Stimulated activated memory B cell treated with anti-CD40 and anti-IgM and Interleukin-4, amounts not matched to agents 10 μg/mL and 1 μg/mL and 100 μg/mL, for 72 hours (primary cell): Measurements from ENCODE around the gene MNS1.
A peak's percentile ranks its signal among the peaks of the same experiment; 100 is the strongest.
"Not testable (repeated sequence)": the region's sequence is repeated elsewhere in the genome, so short reads cannot be mapped to it uniquely, and the experiment has no call there.

Experiments
- ATAC-seq: fragments of 150-1000 bp; cut with Tn5 transposase; 2 replicates; pipeline ENCODE4 v1.10.0; 2021
- H3K27ac Mint-ChIP-seq: one replicate; pipeline ENCODE4 v1.8.0; 2022; ENCODE audit warnings: mild to moderate bottlenecking, mixed read lengths
- H3K27me3 Mint-ChIP-seq: one replicate; pipeline ENCODE4 v1.8.0; 2022; ENCODE audit warnings: mixed read lengths
- H3K36me3 Mint-ChIP-seq: one replicate; pipeline ENCODE4 v1.8.0; 2022; ENCODE audit warnings: mixed read lengths
- H3K4me1 Mint-ChIP-seq: one replicate; pipeline ENCODE4 v1.8.0; 2022; ENCODE audit warnings: mixed read lengths
- H3K4me3 Mint-ChIP-seq: one replicate; pipeline ENCODE4 v1.8.0; 2022; ENCODE audit warnings: mild to moderate bottlenecking, moderate library complexity, mixed read lengths
- H3K9me3 Mint-ChIP-seq: one replicate; pipeline ENCODE4 v1.8.0; 2022; ENCODE audit warnings: mixed read lengths

MNS1 gene, protein sequence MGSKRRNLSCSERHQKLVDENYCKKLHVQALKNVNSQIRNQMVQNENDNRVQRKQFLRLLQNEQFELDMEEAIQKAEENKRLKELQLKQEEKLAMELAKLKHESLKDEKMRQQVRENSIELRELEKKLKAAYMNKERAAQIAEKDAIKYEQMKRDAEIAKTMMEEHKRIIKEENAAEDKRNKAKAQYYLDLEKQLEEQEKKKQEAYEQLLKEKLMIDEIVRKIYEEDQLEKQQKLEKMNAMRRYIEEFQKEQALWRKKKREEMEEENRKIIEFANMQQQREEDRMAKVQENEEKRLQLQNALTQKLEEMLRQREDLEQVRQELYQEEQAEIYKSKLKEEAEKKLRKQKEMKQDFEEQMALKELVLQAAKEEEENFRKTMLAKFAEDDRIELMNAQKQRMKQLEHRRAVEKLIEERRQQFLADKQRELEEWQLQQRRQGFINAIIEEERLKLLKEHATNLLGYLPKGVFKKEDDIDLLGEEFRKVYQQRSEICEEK

DNA sequence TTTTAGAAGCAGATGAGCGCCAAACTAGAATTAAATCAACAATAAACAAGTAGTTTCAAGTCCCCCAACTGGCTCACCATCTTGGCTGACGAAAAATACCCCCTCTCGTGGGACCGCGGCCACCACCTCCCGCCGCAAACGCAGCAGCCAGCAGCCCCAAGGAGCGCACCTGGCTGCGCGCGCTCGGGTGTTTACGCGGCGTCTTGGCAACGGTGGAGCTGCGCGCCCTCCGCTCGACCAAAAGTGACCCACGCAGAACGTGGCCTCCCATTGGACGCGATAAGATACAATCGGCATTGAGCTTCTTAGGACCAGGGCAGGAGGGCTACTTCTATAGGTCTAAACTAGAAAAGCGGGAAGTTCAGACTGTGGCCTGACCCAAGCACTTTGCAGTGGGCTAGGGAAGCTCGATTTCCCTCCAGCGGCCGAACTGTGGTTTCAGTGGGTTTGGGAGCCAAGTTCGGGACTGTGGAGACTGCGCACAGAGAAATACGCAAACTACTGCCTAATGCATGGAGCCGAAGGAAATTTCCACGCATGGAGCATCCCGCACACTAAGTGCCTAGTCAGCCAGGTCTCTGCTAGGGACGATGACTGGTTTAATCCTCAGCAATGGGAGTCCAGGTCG, at the start of gene MNS1:
MNS1 (minus strand) TSS at position 245 of the 628 bp plus-strand sequence; CDS start at position 80, 165 bp downstream.
- Mint-ChIP-seq H3K36me3 (no peaks in the 10 kb centered on the region), H3K27me3 (no peaks in the 10 kb centered on the region), H3K9me3 (no peaks in the 10 kb centered on the region), H3K4me3 (peak within 1 kb of the TSS; percentile 91), H3K4me1 (peaks cover 20% of the 10 kb centered on the region), H3K27ac (peak within 1 kb of the TSS; percentile 84)
- ATAC-seq = peak; percentile 100

- peaks cover 15% of the 10 kb centered on the region for H3K36me3 Mint-ChIP-seq
- no peak overlapping the region for H3K27ac Mint-ChIP-seq
- peaks cover 6% of the 10 kb centered on the region for H3K4me1 Mint-ChIP-seq
- H3K4me3 Mint-ChIP-seq = no peak overlapping the region
- peaks cover 6% of the 10 kb centered on the region for H3K9me3 Mint-ChIP-seq
- peaks cover 14% of the 10 kb centered on the region for H3K27me3 Mint-ChIP-seq
- peak; percentile 76 for ATAC-seq
Measured at GRCh38 chr15:56496635-56497034, 31.7 kb upstream of the MNS1 start.

GRCh38 chr15:56495533-56495932, 30.6 kb upstream of the MNS1 start:
- no peak overlapping the region for H3K27ac Mint-ChIP-seq
- H3K9me3 Mint-ChIP-seq = no peaks in the 10 kb centered on the region
- H3K4me3 Mint-ChIP-seq = no peak overlapping the region
- H3K36me3 Mint-ChIP-seq = peaks cover 5% of the 10 kb centered on the region
- no peak for ATAC-seq
- H3K4me1 Mint-ChIP-seq = peaks cover 6% of the 10 kb centered on the region
- H3K27me3 Mint-ChIP-seq = peaks cover 8% of the 10 kb centered on the region

DNA sequence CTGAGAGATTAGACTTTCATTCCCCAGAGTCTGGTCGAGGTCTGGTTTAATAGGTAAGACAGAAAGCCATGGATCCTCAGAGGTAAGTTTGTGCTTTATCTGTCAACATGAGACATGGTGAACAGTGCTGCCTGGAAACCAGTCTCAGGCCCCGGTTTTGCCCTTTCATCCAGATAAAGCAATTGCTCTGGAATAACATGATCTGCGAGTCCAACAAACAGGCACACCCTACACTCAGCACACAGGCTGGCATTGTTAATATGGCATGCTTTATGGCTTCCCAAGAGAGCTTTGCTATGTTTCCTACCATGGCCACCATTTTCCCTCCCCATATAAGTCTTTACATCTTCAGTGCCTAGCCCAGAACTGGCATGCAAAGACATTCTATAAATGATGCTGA, 30.1 kb upstream of the MNS1 start:
- H3K9me3 Mint-ChIP-seq = no peaks in the 10 kb centered on the region
- ATAC-seq = no peak
- peaks cover 3% of the 10 kb centered on the region for H3K27me3 Mint-ChIP-seq
- H3K27ac Mint-ChIP-seq = no peak overlapping the region
- peaks cover 3% of the 10 kb centered on the region for H3K36me3 Mint-ChIP-seq
- no peak overlapping the region for H3K4me3 Mint-ChIP-seq
- peaks cover 6% of the 10 kb centered on the region for H3K4me1 Mint-ChIP-seq

DNA sequence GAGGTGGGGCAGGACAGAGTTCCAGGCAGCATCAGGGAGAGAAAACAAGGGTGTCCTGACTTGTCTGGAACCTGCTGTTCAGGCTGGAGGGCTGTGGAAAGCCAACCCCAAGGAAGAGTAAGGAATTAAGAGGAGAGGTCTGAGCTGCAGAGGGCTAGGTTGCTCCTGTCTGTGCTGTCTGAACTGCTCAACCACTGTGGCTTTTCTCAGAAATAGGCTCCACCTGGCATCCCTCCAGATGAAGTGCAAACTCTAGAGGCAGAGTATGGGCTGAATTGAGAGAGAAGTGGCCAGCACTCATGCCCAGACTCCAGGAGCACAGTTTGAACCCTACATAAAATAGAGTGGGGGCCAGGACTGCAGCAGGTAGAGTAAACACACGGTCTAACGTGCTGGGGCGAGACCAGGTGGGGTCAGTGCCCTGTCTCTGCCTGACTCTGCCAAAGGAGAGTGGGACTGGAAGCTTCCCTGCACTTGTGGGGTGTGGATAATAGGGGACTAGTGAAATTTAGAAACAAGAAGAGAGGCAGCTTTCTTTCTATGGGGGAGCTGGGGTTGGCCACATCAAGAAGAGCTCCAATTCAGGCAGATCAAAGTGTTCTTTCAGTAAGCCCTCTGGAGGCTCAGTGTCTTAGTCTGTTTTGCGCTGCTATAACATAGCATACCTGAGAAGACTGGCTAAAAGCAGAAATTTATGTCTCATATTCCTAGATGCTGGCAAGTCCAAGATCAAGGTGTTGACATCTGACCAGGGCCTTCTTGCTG, 28.0 kb upstream of the MNS1 start:
- Mint-ChIP-seq H3K36me3 (no peaks in the 10 kb centered on the region), H3K27ac (no peak overlapping the region), H3K4me3 (no peak overlapping the region), H3K27me3 (no peaks in the 10 kb centered on the region), H3K9me3 (no peaks in the 10 kb centered on the region), H3K4me1 (peaks cover 6% of the 10 kb centered on the region)
- ATAC-seq = no peak

- H3K27me3 Mint-ChIP-seq = peaks cover 4% of the 10 kb centered on the region
- H3K27ac Mint-ChIP-seq = no peak overlapping the region
- H3K4me3 Mint-ChIP-seq = no peak overlapping the region
- peaks cover 6% of the 10 kb centered on the region for H3K4me1 Mint-ChIP-seq
- ATAC-seq = no peak
- H3K9me3 Mint-ChIP-seq = no peaks in the 10 kb centered on the region
- H3K36me3 Mint-ChIP-seq = no peaks in the 10 kb centered on the region
Measured at GRCh38 chr15:56492236-56492635, 27.3 kb upstream of the MNS1 start.

DNA sequence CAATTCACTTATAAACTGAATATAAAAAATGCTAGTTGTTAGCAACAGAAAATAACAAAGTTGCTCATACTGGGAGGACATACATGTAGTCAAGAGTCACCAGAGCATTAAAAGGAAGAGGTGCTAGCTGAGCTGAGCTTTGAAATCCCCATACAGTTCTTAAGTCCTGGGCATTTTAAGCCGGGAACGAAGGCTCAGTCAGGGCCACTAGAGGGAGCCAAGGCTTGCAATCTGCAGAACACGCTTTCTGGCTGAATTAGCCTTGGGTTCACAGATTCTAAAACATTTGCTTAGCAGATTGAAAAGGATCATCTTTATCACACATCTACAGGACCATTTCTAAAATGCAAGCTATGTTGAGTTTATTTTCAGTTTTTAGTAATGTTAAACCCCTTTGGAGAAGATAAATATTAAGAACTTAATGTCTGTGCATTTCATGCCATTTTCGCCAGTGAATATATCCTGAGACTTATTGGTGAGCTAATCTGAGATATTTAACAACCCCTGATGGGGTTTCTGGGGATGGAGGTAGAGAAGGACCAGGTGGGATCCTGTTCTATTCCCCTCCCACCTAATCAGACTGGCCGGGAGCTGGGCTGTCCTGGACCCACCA, 26.3 kb upstream of the MNS1 start:
- H3K27me3 Mint-ChIP-seq = peaks cover 7% of the 10 kb centered on the region
- peak; percentile 76 for ATAC-seq
- no peaks in the 10 kb centered on the region for H3K4me1 Mint-ChIP-seq
- no peak overlapping the region for H3K4me3 Mint-ChIP-seq
- H3K36me3 Mint-ChIP-seq = no peaks in the 10 kb centered on the region
- H3K27ac Mint-ChIP-seq = no peak overlapping the region
- H3K9me3 Mint-ChIP-seq = no peaks in the 10 kb centered on the region

DNA sequence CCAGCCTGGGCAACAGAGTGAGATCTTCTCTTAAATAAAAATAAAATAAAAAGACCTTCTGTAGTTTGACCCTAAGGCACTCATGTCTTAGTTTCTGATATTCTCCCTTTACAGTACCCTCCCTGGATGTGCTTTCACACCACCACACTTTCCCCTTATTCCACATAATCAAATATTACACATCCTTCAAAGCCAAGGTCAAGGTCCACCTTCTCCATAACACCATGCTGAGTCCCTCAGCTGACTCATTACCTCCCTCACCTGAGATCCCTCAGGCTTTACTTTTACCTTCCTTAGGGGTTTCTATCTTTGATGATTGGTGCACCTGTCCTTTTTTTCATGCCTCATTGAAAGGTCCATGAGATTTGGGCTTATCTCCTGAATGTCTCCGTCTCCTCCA, 25.5 kb upstream of the MNS1 start:
- H3K27ac Mint-ChIP-seq = no peak overlapping the region
- peaks cover 7% of the 10 kb centered on the region for H3K27me3 Mint-ChIP-seq
- no peaks in the 10 kb centered on the region for H3K36me3 Mint-ChIP-seq
- no peaks in the 10 kb centered on the region for H3K4me1 Mint-ChIP-seq
- no peaks in the 10 kb centered on the region for H3K9me3 Mint-ChIP-seq
- ATAC-seq = no peak
- no peak overlapping the region for H3K4me3 Mint-ChIP-seq

DNA sequence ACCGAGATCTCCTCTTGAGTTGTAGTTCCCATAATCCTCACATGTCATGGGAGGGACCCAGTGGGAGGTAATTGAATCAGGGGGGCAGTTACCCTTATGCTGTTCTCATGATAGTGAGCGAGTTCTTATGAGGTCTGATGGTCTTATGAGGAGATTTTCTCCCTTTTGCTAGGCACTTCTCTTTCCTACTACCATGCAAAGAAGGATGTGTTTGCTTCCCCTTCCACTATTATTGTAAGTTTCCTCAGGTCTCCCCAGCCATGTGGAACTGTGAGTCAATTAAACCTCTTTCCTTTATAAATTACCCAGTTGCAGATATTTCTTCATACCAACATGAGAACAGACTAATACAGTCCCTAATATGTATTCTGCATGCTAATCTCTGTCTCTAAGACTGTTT, 21.3 kb upstream of the MNS1 start:
- not testable (repeated sequence) for H3K4me3 Mint-ChIP-seq, ATAC-seq, H3K36me3 Mint-ChIP-seq, H3K27ac Mint-ChIP-seq, H3K4me1 Mint-ChIP-seq, H3K9me3 Mint-ChIP-seq, H3K27me3 Mint-ChIP-seq

- ATAC-seq, H3K36me3 Mint-ChIP-seq: not testable (repeated sequence)
Measured at GRCh38 chr15:56485426-56485825, 20.5 kb upstream of the MNS1 start.

GRCh38 chr15:56484287-56484686, 19.4 kb upstream of the MNS1 start:
- Mint-ChIP-seq H3K4me3 (no peak overlapping the region), H3K27me3 (peaks cover 7% of the 10 kb centered on the region), H3K4me1 (no peaks in the 10 kb centered on the region), H3K9me3 (peaks cover 2% of the 10 kb centered on the region), H3K36me3 (no peaks in the 10 kb centered on the region), H3K27ac (no peak overlapping the region)
- no peak for ATAC-seq

More at GRCh38 chr15:56485426-56485825, 20.5 kb upstream of the MNS1 start:
- not testable (repeated sequence) for H3K4me3 Mint-ChIP-seq, H3K27ac Mint-ChIP-seq, H3K4me1 Mint-ChIP-seq, H3K9me3 Mint-ChIP-seq, H3K27me3 Mint-ChIP-seq

GRCh38 chr15:56475351-56475750, 10.4 kb upstream of the MNS1 start:
- H3K36me3 Mint-ChIP-seq = no peaks in the 10 kb centered on the region
- H3K4me3 Mint-ChIP-seq = no peak overlapping the region
- ATAC-seq = no peak
- H3K27me3 Mint-ChIP-seq = no peaks in the 10 kb centered on the region
- H3K9me3 Mint-ChIP-seq = peaks cover 3% of the 10 kb centered on the region
- H3K4me1 Mint-ChIP-seq = no peaks in the 10 kb centered on the region
- no peak overlapping the region for H3K27ac Mint-ChIP-seq

DNA sequence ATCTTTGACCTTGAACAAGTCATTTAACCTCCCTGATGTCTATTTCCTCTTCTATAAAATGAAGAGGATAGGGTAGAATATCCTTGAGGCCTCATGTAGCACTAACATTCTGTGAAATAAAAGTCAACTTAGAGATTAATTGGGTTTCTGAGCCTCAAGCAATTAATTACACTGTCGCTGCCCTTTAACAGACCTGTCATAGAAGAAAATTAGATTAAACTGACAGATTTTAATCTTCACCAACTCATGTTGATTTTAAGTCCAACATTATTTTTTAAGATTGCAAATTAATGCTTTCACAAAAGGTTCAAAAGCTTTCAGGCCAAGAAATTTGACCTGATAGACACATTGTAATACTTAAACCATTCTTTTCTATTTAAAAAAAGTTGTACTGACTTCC, 8.1 kb upstream of the MNS1 start:
- Mint-ChIP-seq H3K4me3 (no peak overlapping the region), H3K36me3 (no peaks in the 10 kb centered on the region), H3K9me3 (no peaks in the 10 kb centered on the region), H3K27me3 (no peaks in the 10 kb centered on the region), H3K4me1 (peaks cover 9% of the 10 kb centered on the region), H3K27ac (no peak overlapping the region)
- ATAC-seq = no peak

- Mint-ChIP-seq H3K9me3 (no peaks in the 10 kb centered on the region), H3K4me1 (peaks cover 10% of the 10 kb centered on the region), H3K36me3 (no peaks in the 10 kb centered on the region), H3K27me3 (no peaks in the 10 kb centered on the region), H3K27ac (no peak overlapping the region), H3K4me3 (no peak overlapping the region)
- no peak for ATAC-seq
Measured at GRCh38 chr15:56472278-56472677, 7.3 kb upstream of the MNS1 start.

DNA sequence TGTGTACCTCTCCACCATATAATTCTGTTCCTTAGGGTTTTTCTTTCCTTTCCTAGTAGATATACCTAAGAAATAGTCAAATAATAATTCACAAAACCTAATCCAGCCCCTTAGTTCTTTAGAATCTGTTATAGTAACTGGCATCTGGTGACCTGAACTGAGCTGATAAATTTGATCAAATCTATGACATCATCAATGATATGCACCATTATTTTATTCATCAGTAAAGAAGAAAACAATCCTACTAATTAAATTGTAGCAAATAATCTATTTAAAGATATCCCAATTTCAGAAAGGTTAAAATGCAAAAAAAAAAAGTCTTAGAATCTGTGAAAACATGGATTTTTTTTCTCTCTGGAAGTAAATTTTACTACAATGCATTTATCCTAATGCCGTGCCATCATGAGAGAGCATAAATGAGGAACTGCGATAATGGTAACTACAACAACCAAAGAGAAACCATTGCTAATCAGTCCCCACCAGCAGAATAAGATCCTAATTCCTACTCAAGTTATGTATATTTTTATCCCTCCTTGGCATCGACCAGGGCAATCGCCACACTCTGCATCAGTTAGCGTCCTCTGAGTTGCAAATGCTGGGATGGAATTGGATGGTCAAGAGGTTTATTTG, 6.6 kb upstream of the MNS1 start:
- no peak for ATAC-seq
- no peak overlapping the region for H3K4me3 Mint-ChIP-seq
- no peaks in the 10 kb centered on the region for H3K9me3 Mint-ChIP-seq

More for the DNA sequence above, 6.6 kb upstream of the MNS1 start:
- Mint-ChIP-seq H3K27ac (no peak overlapping the region), H3K27me3 (no peaks in the 10 kb centered on the region), H3K4me1 (peaks cover 10% of the 10 kb centered on the region), H3K36me3 (no peaks in the 10 kb centered on the region)
